H9 (cell line): Measurements from ENCODE around the gene DCLRE1B. TPM values are rescaled to one million over a fixed set of nuclear protein-coding genes. Genes with fewer than 3 reads are reported as not detected.

ENCODE experiments used
- DNase-seq: peaks from one replicate; pipeline ENCODE4 v3.0.0-alpha.2; 2017
- H2AFZ ChIP-seq: one replicate; pipeline ENCODE4 v1.6.1; 2013; ENCODE audit warnings: mild to moderate bottlenecking, low read length, control low read depth, moderate library complexity
- H2AK5ac ChIP-seq: 2 replicates; pipeline ENCODE4 v1.6.1; 2013; ENCODE audit warnings: low read length, control low read depth, mixed read lengths; ENCODE audit not compliant: insufficient read length
- H2BK120ac ChIP-seq: one replicate; pipeline ENCODE4 v1.6.1; 2013; ENCODE audit warnings: low read depth, mild to moderate bottlenecking, low read length, control low read depth, inconsistent platforms; ENCODE audit not compliant: poor library complexity, severe bottlenecking
- H2BK12ac ChIP-seq: 2 replicates; pipeline ENCODE4 v1.6.1; 2013; ENCODE audit warnings: low read length, control low read depth, mixed read lengths, low read depth; ENCODE audit not compliant: insufficient read length
- H2BK15ac ChIP-seq: 2 replicates; pipeline ENCODE4 v1.6.1; 2013; ENCODE audit warnings: low read depth, low read length, control low read depth
- H2BK20ac ChIP-seq: one replicate; pipeline ENCODE4 v1.6.1; 2013; ENCODE audit warnings: low read depth, mild to moderate bottlenecking, low read length, control low read depth, inconsistent platforms; ENCODE audit not compliant: poor library complexity, severe bottlenecking
- H2BK5ac ChIP-seq: 2 replicates; pipeline ENCODE4 v1.6.1; 2013; ENCODE audit warnings: low read length, control low read depth, mixed read lengths; ENCODE audit not compliant: insufficient read length
- H3K14ac ChIP-seq: 2 replicates; pipeline ENCODE4 v1.6.1; 2013; ENCODE audit warnings: low read length, control low read depth; ENCODE audit not compliant: insufficient read depth
- H3K18ac ChIP-seq: 2 replicates; pipeline ENCODE4 v1.6.1; 2013; ENCODE audit warnings: low read depth, mild to moderate bottlenecking, mixed read lengths, low read length, control low read depth; ENCODE audit not compliant: insufficient read length
- H3K23ac ChIP-seq: 2 replicates; pipeline ENCODE4 v1.6.1; 2013; ENCODE audit warnings: low read length, control low read depth, mixed read lengths, low read depth; ENCODE audit not compliant: insufficient read length
- H3K23me2 ChIP-seq: 2 replicates; pipeline ENCODE4 v1.6.1; 2013; ENCODE audit warnings: low read depth, mild to moderate bottlenecking, mixed read lengths, low read length, control low read depth; ENCODE audit not compliant: insufficient read length, poor library complexity, severe bottlenecking
- H3K27ac ChIP-seq: 2 replicates; pipeline ENCODE4 v1.5.1; 2013; ENCODE audit warnings: low read length, control low read depth, mixed read lengths, low read depth; ENCODE audit not compliant: insufficient read length
- H3K27me3 ChIP-seq: 2 replicates; pipeline ENCODE4 v1.6.1; 2013; ENCODE audit warnings: low read length, control low read depth, inconsistent platforms; ENCODE audit not compliant: insufficient read depth
- H3K4ac ChIP-seq: 2 replicates; pipeline ENCODE4 v1.6.1; 2013; ENCODE audit warnings: low read depth, mild to moderate bottlenecking, control low read depth, inconsistent platforms, low read length, moderate library complexity
- H3K4me1 ChIP-seq: 2 replicates; pipeline ENCODE4 v1.6.1; 2013; ENCODE audit warnings: low read length, control low read depth, inconsistent platforms; ENCODE audit not compliant: insufficient read depth
- H3K4me2 ChIP-seq: 2 replicates; pipeline ENCODE4 v1.6.1; 2013; ENCODE audit warnings: low read length, control low read depth, mixed read lengths; ENCODE audit not compliant: insufficient read length, insufficient read depth
- H3K56ac ChIP-seq: 2 replicates; pipeline ENCODE4 v1.6.1; 2013; ENCODE audit warnings: low read depth, mild to moderate bottlenecking, mixed read lengths, low read length, control low read depth; ENCODE audit not compliant: insufficient read length
- H3K79me1 ChIP-seq: 2 replicates; pipeline ENCODE4 v1.6.1; 2013; ENCODE audit warnings: low read depth, mild to moderate bottlenecking, moderate library complexity, low read length, control low read depth, inconsistent platforms; ENCODE audit not compliant: insufficient read depth, poor library complexity, severe bottlenecking
- H3K79me2 ChIP-seq: 2 replicates; pipeline ENCODE4 v1.6.1; 2013; ENCODE audit warnings: low read length, control low read depth, inconsistent platforms; ENCODE audit not compliant: insufficient read depth
- H3K9ac ChIP-seq: 2 replicates; pipeline ENCODE4 v1.6.1; 2013; ENCODE audit warnings: low read length, control low read depth, mixed read lengths; ENCODE audit not compliant: insufficient read length; ENCODE audit errors: extremely low read depth
- H3K9me3 ChIP-seq: one replicate; pipeline ENCODE4 v1.6.1; 2013; ENCODE audit warnings: low read depth, low read length, inconsistent platforms; ENCODE audit not compliant: control insufficient read depth
- H3T11ph ChIP-seq: one replicate; pipeline ENCODE4 v1.6.1; 2013; ENCODE audit warnings: mild to moderate bottlenecking, low read length, control low read depth, inconsistent platforms
- H4K20me1 ChIP-seq: one replicate; pipeline ENCODE4 v1.6.1; 2013; ENCODE audit not compliant: control insufficient read depth, insufficient read length, insufficient read depth
- H4K5ac ChIP-seq: 2 replicates; pipeline ENCODE4 v1.6.1; 2013; ENCODE audit warnings: low read depth, mild to moderate bottlenecking, mixed read lengths, low read length, control low read depth; ENCODE audit not compliant: insufficient read length
- H4K8ac ChIP-seq: replicated peaks from 2 replicates; pipeline ENCODE4 v1.6.1; 2013; ENCODE audit warnings: low read length, control low read depth, mixed read lengths, low read depth; ENCODE audit not compliant: insufficient read length
- H4K91ac ChIP-seq: 2 replicates; pipeline ENCODE4 v1.6.1; 2013; ENCODE audit warnings: low read depth, mild to moderate bottlenecking, moderate library complexity, mixed read lengths, low read length, control low read depth; ENCODE audit not compliant: insufficient read length
- H3K27ac Mint-ChIP-seq, 3 experiments: 2 replicates in 2 of 3; 3 replicates in 1 of 3; pipeline ENCODE4 v1.8.0; 2020 to 2021; ENCODE audit warnings: mixed read lengths in 3 of 3, mild to moderate bottlenecking in 1 of 3, moderate library complexity in 1 of 3
- H3K27me3 Mint-ChIP-seq: 2 replicates; pipeline ENCODE4 v1.8.0; 2021; ENCODE audit warnings: low read depth, mild to moderate bottlenecking, moderate library complexity, mixed read lengths
- H3K36me3 Mint-ChIP-seq, 3 experiments: 2 replicates in 2 of 3; 3 replicates in 1 of 3; pipeline ENCODE4 v1.8.0; 2020 to 2021; ENCODE audit warnings: low read depth in 3 of 3, mixed read lengths in 3 of 3; ENCODE audit not compliant: insufficient read depth in 1 of 3
- H3K4me1 Mint-ChIP-seq, 2 experiments: 2 replicates each; pipeline ENCODE4 v1.8.0; 2020; ENCODE audit warnings: mixed read lengths in 2 of 2
- H3K4me3 Mint-ChIP-seq, 2 experiments: 2 replicates in 1 of 2; 3 replicates in 1 of 2; pipeline ENCODE4 v1.8.0; 2020 to 2021; ENCODE audit warnings: mild to moderate bottlenecking in 2 of 2, mixed read lengths in 2 of 2, moderate library complexity in 1 of 2
- H3K9me3 Mint-ChIP-seq, 2 experiments: 2 replicates in 1 of 2; 3 replicates in 1 of 2; pipeline ENCODE4 v1.8.0; 2020; ENCODE audit warnings: mild to moderate bottlenecking in 2 of 2, mixed read lengths in 2 of 2, moderate library complexity in 1 of 2
- WGBS: extraction: QIAGEN DNeasy Blood & Tissue Kit; methylation state at CpG from one replicate; pipeline ENCODE4 v1.1.7; 2013; ENCODE audit warnings: missing lambda C conversion rate, low lambda C conversion rate, mixed read lengths; ENCODE audit not compliant: insufficient read length; ENCODE audit errors: extremely low coverage; 5-methylcytosine and 5-hydroxymethylcytosine counted together
- total RNA-seq: library from RNA; stranded (reverse); gene quantifications from 2 replicates; pipeline ENCODE4 v1.2.1, GENCODE V29; 2021
- TF ChIP-seq, protein P1 (sequence below): fragments of 200-600 bp; sonication (generic); conservative IDR thresholded peaks from 3 replicates; pipeline ENCODE4 v1.8.0; 2021; ENCODE audit warnings: antibody characterized with exemption, mild to moderate bottlenecking

DCLRE1B gene
- total RNA-seq, 1 experiment from 2014 or later, result 13.4 TPM

DNA sequence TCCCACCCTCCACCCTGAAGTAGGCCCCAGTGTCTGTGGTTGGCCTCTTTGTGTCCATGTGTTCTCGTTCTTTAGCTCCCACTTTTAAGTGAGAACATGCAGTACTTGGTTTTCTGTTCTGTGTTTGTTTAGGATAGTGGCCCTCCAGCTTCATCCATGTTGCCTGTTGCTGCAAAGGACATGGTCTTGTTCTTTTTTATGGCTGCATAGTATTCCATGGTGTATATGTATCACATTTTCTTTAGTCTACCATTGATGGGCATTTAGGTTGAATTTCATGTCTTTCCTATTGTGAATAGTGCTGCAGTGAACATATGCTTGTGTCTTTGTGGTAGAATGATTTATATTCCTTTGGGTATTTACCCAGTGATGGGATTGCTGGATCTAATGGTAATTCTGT, 30.1 kb downstream of the DCLRE1B start:
- no peak overlapping the region for H4K8ac ChIP-seq
- no peak overlapping the region for H2BK15ac ChIP-seq
- H2BK12ac ChIP-seq, result no peak overlapping the region
- no peaks in the 10 kb centered on the region for H4K20me1 ChIP-seq
- no peak overlapping the region for H3K9ac ChIP-seq
- no peak overlapping the region for H2AFZ ChIP-seq
- Mint-ChIP-seq H3K36me3 (peaks cover under 1 to 4% (median 3%) of the 10 kb centered on the region in 3 experiments; a peak in 4 of 7 replicates), H3K27ac (no peak overlapping the region), H3K4me1 (peaks cover 42 to 43% of the 10 kb centered on the region in 2 experiments), H3K4me3 (no peak overlapping the region), H3K9me3 (no peaks in the 10 kb centered on the region; a peak in 1 of 5 replicates), H3K27me3 (no peaks in the 10 kb centered on the region; the same call in 1 of the 2 replicates)
- no peak overlapping the region for H3K14ac ChIP-seq
- no peak overlapping the region for H4K91ac ChIP-seq
- H3K4me1 ChIP-seq, result no peaks in the 10 kb centered on the region
- H3K56ac ChIP-seq, result no peak overlapping the region
- H3K4me2 ChIP-seq, result no peak overlapping the region
- no peak overlapping the region for H2BK120ac ChIP-seq
- H2BK5ac ChIP-seq, result no peak overlapping the region
- H3K79me2 ChIP-seq, result peaks cover 20% of the 10 kb centered on the region; the same call in 1 of the 2 replicates
- H3K23ac ChIP-seq, result no peak overlapping the region
- H3K9me3 ChIP-seq, result no peaks in the 10 kb centered on the region
- TF ChIP-seq, protein P1, sequence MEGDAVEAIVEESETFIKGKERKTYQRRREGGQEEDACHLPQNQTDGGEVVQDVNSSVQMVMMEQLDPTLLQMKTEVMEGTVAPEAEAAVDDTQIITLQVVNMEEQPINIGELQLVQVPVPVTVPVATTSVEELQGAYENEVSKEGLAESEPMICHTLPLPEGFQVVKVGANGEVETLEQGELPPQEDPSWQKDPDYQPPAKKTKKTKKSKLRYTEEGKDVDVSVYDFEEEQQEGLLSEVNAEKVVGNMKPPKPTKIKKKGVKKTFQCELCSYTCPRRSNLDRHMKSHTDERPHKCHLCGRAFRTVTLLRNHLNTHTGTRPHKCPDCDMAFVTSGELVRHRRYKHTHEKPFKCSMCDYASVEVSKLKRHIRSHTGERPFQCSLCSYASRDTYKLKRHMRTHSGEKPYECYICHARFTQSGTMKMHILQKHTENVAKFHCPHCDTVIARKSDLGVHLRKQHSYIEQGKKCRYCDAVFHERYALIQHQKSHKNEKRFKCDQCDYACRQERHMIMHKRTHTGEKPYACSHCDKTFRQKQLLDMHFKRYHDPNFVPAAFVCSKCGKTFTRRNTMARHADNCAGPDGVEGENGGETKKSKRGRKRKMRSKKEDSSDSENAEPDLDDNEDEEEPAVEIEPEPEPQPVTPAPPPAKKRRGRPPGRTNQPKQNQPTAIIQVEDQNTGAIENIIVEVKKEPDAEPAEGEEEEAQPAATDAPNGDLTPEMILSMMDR, result no peak
- WGBS, result no CpG with 5 or more reads among the region's 1 CpG
- no peak overlapping the region for H2BK20ac ChIP-seq
- H3K27ac ChIP-seq, result no peak overlapping the region
- H3K23me2 ChIP-seq, result peaks cover 8% of the 10 kb centered on the region
- no peaks in the 10 kb centered on the region for H3K27me3 ChIP-seq
- no peak overlapping the region for H3K18ac ChIP-seq
- no peaks in the 10 kb centered on the region for H3K79me1 ChIP-seq
- H2AK5ac ChIP-seq, result no peak overlapping the region
- H4K5ac ChIP-seq, result no peak overlapping the region
- H3T11ph ChIP-seq, result no peak overlapping the region
- no peak overlapping the region for H3K4ac ChIP-seq
- no peak for DNase-seq
